HepG2 (cell line): ENCODE data around the gene GABRR2. TPM values are rescaled to one million over a fixed set of nuclear protein-coding genes. Genes with fewer than 3 reads are reported as not detected.
A peak's percentile ranks its signal among the peaks of the same experiment; 100 is the strongest.

Experiments used
- CBX2 ChIP-seq, 2 experiments: fragments of 200-600 bp in 1 of 2; sonication (generic); formaldehyde crosslinking in 1 of 2; IDR thresholded peaks; 2 replicates each; pipeline versions ENCODE4 v1.7.0 to v1.8.1; 2018 to 2022; ENCODE audit warnings: low read depth in 2 of 2, low read length in 1 of 2, mild to moderate bottlenecking in 1 of 2, missing genetic modification reagents in 1 of 2
- CHCHD3 ChIP-seq: sonication (generic); formaldehyde crosslinking; IDR thresholded peaks from 2 replicates; pipeline ENCODE4 v1.8.0; 2022; ENCODE audit warnings: mild to moderate bottlenecking, missing genetic modification reagents, moderate library complexity
- GMEB1 ChIP-seq: sonication (generic); formaldehyde crosslinking; IDR thresholded peaks from 2 replicates; pipeline ENCODE4 v1.5.1; 2020; ENCODE audit warnings: missing genetic modification reagents, mild to moderate bottlenecking, borderline replicate concordance
- HMGA1 ChIP-seq: sonication (generic); formaldehyde crosslinking; conservative IDR thresholded peaks from 2 replicates; pipeline ENCODE4 v1.4.0; 2020; ENCODE audit warnings: missing genetic modification reagents
- IKZF1 ChIP-seq: fragments of 450-650 bp; IDR thresholded peaks from 2 replicates; pipeline ENCODE4 v1.7.1; 2016
- JUND ChIP-seq: sonication (generic); formaldehyde crosslinking; IDR thresholded peaks from 2 replicates; pipeline ENCODE4 v1.8.0; 2022; ENCODE audit warnings: mild to moderate bottlenecking, missing genetic modification reagents
- KAT8 ChIP-seq: IDR thresholded peaks from 2 replicates; pipeline ENCODE4 v1.6.1; 2016; ENCODE audit warnings: missing genetic modification reagents, missing compliant biosample characterization
- MXD4 ChIP-seq: IDR thresholded peaks from 2 replicates; pipeline ENCODE4 v1.6.1; 2016; ENCODE audit warnings: mild to moderate bottlenecking, missing biosample characterization, missing genetic modification reagents
- POGK ChIP-seq: sonication (generic); formaldehyde crosslinking; conservative IDR thresholded peaks from 2 replicates; pipeline ENCODE4 v1.8.0; 2022; ENCODE audit warnings: mild to moderate bottlenecking, moderate library complexity, missing genetic modification reagents
- SALL2 ChIP-seq: sonication (generic); formaldehyde crosslinking; IDR thresholded peaks from 2 replicates; pipeline ENCODE4 v1.8.1; 2023; ENCODE audit warnings: mild to moderate bottlenecking, missing genetic modification reagents, inconsistent platforms
- SP5 ChIP-seq: IDR thresholded peaks from 2 replicates; pipeline ENCODE4 v1.6.1; 2016; ENCODE audit warnings: low read depth, borderline replicate concordance
- SRY ChIP-seq: sonication (generic); formaldehyde crosslinking; IDR thresholded peaks from 2 replicates; pipeline ENCODE4 v1.8.0; 2022; ENCODE audit warnings: mild to moderate bottlenecking, missing genetic modification reagents
- TSC22D2 ChIP-seq: sonication (generic); formaldehyde crosslinking; IDR thresholded peaks from 2 replicates; pipeline ENCODE4 v1.5.1; 2020; ENCODE audit warnings: missing genetic modification reagents, mild to moderate bottlenecking, borderline replicate concordance
- U2AF1 ChIP-seq: fragments of 200-400 bp; formaldehyde crosslinking; optimal IDR thresholded peaks from 2 replicates; pipeline ENCODE3; 2017; ENCODE audit warnings: mild to moderate bottlenecking, low read depth, low read length
- ZFP36 ChIP-seq: fragments of 150-350 bp; IDR thresholded peaks from 2 replicates; pipeline ENCODE4 v1.6.1; 2018; ENCODE audit warnings: borderline replicate concordance, low read length, low read depth; ENCODE audit not compliant: partially characterized antibody
- ZFYVE20 ChIP-seq: sonication (generic); formaldehyde crosslinking; IDR thresholded peaks from 2 replicates; pipeline ENCODE4 v1.8.0; 2023; ENCODE audit warnings: low read depth, mild to moderate bottlenecking, moderate library complexity, missing genetic modification reagents, borderline replicate concordance
- ZNF230 ChIP-seq: sonication (generic); formaldehyde crosslinking; IDR thresholded peaks from 2 replicates; pipeline ENCODE4 v1.4.0; 2020; ENCODE audit warnings: mild to moderate bottlenecking, missing genetic modification reagents
- ZNF382 ChIP-seq: sonication (generic); formaldehyde crosslinking; IDR thresholded peaks from 2 replicates; pipeline ENCODE4 v1.5.0; 2020; ENCODE audit warnings: missing genetic modification reagents, mild to moderate bottlenecking, borderline replicate concordance
- ZNF430 ChIP-seq: sonication (generic); formaldehyde crosslinking; IDR thresholded peaks from 2 replicates; pipeline ENCODE4 v1.9.0; 2021; ENCODE audit warnings: mild to moderate bottlenecking, missing genetic modification reagents
- ZNF441 ChIP-seq: sonication (generic); formaldehyde crosslinking; IDR thresholded peaks from 2 replicates; pipeline ENCODE4 v1.7.0; 2021; ENCODE audit warnings: missing genetic modification reagents, borderline replicate concordance
- ZNF496 ChIP-seq: sonication (generic); formaldehyde crosslinking; IDR thresholded peaks from 2 replicates; pipeline ENCODE4 v1.8.1; 2023; ENCODE audit warnings: mild to moderate bottlenecking, moderate library complexity, missing genetic modification reagents; ENCODE audit not compliant: insufficient replicate concordance
- ZNF547 ChIP-seq: sonication (generic); formaldehyde crosslinking; IDR thresholded peaks from 2 replicates; pipeline ENCODE4 v1.5.1; 2020; ENCODE audit warnings: mild to moderate bottlenecking, missing genetic modification reagents
- ZNF672 ChIP-seq: sonication (generic); formaldehyde crosslinking; IDR thresholded peaks from 2 replicates; pipeline ENCODE4 v1.8.1; 2022; ENCODE audit warnings: missing genetic modification reagents
- ZNF691 ChIP-seq: sonication (generic); formaldehyde crosslinking; IDR thresholded peaks from 2 replicates; pipeline ENCODE4 v1.4.0; 2020; ENCODE audit warnings: missing genetic modification reagents, low read depth, mild to moderate bottlenecking, borderline replicate concordance
- ZNF7 ChIP-seq: IDR thresholded peaks from 2 replicates; pipeline ENCODE4 v1.6.1; 2016; ENCODE audit warnings: missing biosample characterization, missing genetic modification reagents
- polyA plus RNA-seq, 8 experiments: library from polyadenylated mRNA; depleted of rRNA in 3 of 8; stranded (reverse) in 7 of 8; unstranded in 1 of 8; fragments of >200 nt; fragmentation: Illumina TruSeq in 4 of 8; extraction: Trizol in 4 of 8; gene quantifications; 2 replicates each; pipeline versions ENCODE4 v1.2.1 to v1.2.3, GENCODE V29; 2011 to 2016; ENCODE audit warnings: low read depth in 4 of 8, missing spikeins in 1 of 8, mixed read lengths in 1 of 8; ENCODE audit not compliant: insufficient read depth in 1 of 8
- total RNA-seq, 5 experiments: library from RNA; depleted of rRNA; stranded (reverse); fragments of >200 nt; fragmentation: Illumina TruSeq; extraction: Trizol; gene quantifications; 2 replicates each; pipeline ENCODE4 v1.2.3, GENCODE V29; 2016; ENCODE audit warnings: low read depth in 1 of 5
- TF ChIP-seq, protein P1 (sequence below): sonication (generic); formaldehyde crosslinking; IDR thresholded peaks from 2 replicates; pipeline ENCODE4 v1.4.0; 2020; ENCODE audit warnings: mild to moderate bottlenecking, missing genetic modification reagents

GABRR2 gene
- total and polyA plus RNA-seq, 2 of the 13 experiments (the other 11 are each of a cell fraction or from before 2014, with no cell fraction given): 0.13 TPM; not detected in 1

DNA sequence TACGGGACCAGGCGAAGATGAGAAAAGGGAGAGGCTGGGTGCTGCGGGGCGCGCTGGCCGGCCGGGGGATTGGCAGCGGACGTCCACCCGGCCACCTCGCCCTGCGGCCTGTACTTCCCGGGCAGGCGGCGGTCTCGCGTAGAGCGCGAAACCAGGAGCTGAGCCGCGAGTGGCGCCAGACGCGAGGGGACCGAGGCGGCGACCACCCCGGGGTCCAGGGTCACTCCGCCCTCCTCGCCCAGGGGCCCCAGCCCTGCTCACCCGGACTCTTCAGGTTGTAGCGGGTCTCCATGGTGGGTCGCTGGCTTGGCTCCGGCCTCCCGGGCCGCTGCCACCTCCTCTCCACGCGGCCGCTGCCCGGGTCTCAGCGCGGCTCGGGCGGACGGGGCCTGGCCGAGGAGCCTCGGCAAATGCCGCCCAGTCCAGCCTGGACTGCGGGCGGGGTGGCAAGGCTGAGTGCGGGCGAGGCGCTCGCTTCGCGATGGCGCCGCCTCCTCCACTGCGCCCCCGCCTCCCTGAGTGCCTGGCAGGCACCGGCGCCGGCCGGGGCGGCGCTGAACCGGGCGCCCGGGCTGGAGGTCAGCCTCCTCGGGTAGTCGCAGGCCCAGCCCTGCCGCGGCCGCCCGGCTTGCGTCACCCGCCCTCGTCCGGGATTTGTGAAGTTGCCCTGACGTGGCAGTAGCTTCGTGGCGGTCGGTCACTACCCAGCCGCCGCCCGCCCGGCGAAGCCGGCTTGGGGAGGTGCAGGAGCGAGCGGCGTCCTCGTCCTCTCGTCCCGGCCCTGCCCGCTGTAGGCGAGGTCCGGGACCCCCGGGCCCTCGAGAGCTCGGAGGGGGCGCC lies 37.4 kb upstream of the GABRR2 start, which contains the start of gene UBE2J1 (continued):
- no peak for TF ChIP-seq CHCHD3
- TF ChIP-seq ZNF430: no peak; the same call in 1 of the 2 replicates
- no peak for TF ChIP-seq ZNF441 (CRISPR knock-in tag)
- TF ChIP-seq ZNF547 (CRISPR knock-in tag): peak; percentile 82
- no peak for TF ChIP-seq ZFP36
- no peak for TF ChIP-seq ZNF382 (CRISPR knock-in tag)
- TF ChIP-seq POGK (CRISPR knock-in tag): peak; percentile 57
- TF ChIP-seq ZNF230 (CRISPR knock-in tag): peak; percentile 68; the same call in 1 of the 2 replicates
- TF ChIP-seq KAT8 (CRISPR knock-in tag): peak; percentile 49
- TF ChIP-seq ZFYVE20 (CRISPR knock-in tag): no peak
- no peak for TF ChIP-seq HMGA1 (CRISPR knock-in tag)
- no peak for TF ChIP-seq IKZF1
- peak; percentile 95 for TF ChIP-seq SRY (CRISPR knock-in tag)
- TF ChIP-seq U2AF1: no peak
- TF ChIP-seq, protein P1, sequence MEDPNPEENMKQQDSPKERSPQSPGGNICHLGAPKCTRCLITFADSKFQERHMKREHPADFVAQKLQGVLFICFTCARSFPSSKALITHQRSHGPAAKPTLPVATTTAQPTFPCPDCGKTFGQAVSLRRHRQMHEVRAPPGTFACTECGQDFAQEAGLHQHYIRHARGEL (CRISPR knock-in tag): no peak
- peak; percentile 7; the same call in 1 of the 2 replicates for TF ChIP-seq JUND (CRISPR knock-in tag)
- TF ChIP-seq SALL2: peak; percentile 61; the same call in 1 of the 2 replicates
- no peak for TF ChIP-seq ZNF496 (CRISPR knock-in tag)
- no peak for TF ChIP-seq ZNF691
- TF ChIP-seq ZNF7 (CRISPR knock-in tag): no peak
- TF ChIP-seq CBX2 (IDR thresholded peaks at IDR 0.05; ENCODE audit: low read depth, low read length): no peak
- TF ChIP-seq CBX2 (CRISPR knock-in tag; IDR thresholded peaks at IDR 0.05; ENCODE audit: low read depth): no peak
- TF ChIP-seq TSC22D2 (CRISPR knock-in tag): no peak
- no peak for TF ChIP-seq MXD4 (CRISPR knock-in tag)
- TF ChIP-seq SP5 (CRISPR knock-in tag): peak; percentile 25; the same call in 1 of the 2 replicates
- peak; percentile 39; the same call in 1 of the 2 replicates for TF ChIP-seq GMEB1
- TF ChIP-seq ZNF672 (CRISPR knock-in tag): no peak
